GM21360 (cell line): ENCODE data around the gene SPOCK2.
"Not testable (repeated sequence)": the region's sequence is repeated elsewhere in the genome, so short reads cannot be mapped to it uniquely, and the experiment has no call there.

Experiments
- ATAC-seq: cut with Tn5 transposase; IDR thresholded peaks from one replicate; pipeline ENCODE4 v1.9.1; 2021; ENCODE audit warnings: mild to moderate bottlenecking, moderate library complexity; ENCODE audit not compliant: unreplicated experiment

SPOCK2 gene

DNA sequence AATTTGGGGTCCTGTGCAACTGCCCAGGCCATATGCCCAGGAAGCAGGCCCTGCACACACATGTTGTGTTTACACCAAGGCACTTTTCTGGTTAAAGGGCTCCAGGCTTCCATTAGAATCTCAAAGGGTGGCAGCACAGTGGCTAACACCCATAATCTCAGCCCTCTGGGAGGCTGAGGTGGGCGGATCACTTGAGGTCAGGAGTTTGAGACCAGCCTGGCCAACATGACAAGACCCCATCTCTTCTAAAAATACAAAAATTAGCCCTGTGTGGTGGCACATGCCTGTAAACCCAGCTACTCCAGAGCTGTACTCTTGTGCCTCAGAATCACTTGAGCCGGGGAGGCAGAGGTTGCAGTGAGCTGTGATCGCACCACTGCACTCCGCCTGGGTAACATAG, 53.6 kb downstream of the SPOCK2 start:
- ATAC-seq, result no peak

GRCh38 chr10:72034040-72034499, 54.3 kb downstream of the SPOCK2 start:
- ATAC-seq, result no peak

GRCh38 chr10:72032409-72033162, 55.8 kb downstream of the SPOCK2 start:
- not testable (repeated sequence) for ATAC-seq

- ATAC-seq, result no peak
Measured at GRCh38 chr10:72031706-72032105, 56.6 kb downstream of the SPOCK2 start.

- ATAC-seq, result no peak
Measured at GRCh38 chr10:72030762-72031543, 57.4 kb downstream of the SPOCK2 start.

DNA sequence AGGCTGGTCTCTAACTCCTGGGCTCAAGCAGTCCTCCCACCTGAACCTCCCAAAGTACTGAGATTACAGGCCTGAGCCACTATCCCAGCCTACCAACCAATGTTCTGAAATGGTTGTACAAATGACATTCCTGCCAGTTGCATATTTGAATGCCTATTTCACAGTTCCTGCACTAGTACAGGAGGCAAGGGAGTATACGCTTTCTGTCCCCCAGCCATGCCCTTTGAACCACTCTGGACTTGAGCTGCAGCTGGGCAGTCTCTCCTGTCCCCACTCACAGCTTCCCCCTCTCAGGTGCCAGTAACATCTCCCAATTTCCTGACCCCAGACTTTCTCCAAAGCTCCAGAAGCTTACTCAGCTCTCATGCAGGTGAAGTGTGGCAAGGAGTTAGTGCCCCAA, 58.9 kb downstream of the SPOCK2 start:
- no peak for ATAC-seq

DNA sequence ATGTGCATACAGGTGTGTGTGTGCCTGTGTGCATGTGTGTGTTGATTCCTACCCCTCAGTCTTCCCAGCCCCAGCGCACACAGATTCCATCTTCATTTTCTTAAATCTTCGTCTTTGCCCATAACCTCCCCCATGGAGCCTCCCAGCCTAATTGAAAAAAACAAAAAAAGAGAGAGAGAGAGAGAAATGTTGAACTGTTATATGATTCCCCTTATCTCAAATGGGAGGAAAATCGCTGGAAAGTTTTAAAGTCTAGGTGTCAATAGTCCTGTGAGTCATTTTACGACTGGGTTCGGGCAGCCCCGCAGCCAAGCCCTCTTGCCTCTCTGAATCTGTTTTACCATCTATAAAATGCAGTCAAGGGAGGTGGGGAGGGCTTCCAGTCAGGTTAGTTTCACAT, 60.9 kb downstream of the SPOCK2 start:
- ATAC-seq, result no peak

DNA sequence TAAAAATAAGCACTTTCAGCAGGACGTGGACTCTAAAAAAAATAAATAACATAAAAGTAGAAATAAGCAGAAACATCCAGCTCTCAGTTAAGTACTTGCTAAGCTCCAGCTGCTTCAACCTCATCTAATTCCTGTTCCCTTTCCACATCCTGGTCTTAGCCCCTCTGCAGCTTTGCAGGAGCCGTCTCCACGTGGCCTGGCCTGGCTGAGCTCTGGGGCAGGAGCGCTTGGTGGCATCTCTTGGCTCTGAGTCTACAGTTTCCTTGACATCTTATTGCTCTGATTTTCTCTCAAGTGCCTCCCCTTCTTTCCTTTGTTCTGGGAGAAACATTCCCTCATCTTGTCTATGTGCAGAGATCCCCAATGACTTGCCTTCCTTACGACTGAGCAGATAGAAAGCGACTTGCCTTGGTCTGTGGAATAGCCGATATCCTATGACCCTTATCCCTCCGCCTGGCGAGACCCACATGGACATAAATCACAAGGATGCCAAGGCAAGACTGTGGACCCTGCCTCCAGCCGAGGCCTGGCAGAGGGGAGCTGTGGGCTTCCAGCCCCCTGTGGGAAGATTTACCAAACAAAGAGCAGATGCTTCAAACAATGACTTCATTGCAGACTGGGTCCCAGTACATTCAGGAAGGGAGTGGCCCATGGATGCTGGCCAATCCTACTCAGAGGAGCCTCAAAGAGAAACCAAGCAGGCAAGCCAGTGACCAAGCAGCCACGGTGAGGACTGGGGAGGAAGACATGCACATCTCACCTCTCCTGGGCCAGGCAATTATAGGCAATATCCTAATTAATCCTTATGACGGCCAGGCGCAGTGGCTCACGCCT, 61.9 kb downstream of the SPOCK2 start:
- no peak for ATAC-seq

- ATAC-seq, result no peak
Measured at GRCh38 chr10:72025832-72026231, 62.5 kb downstream of the SPOCK2 start.

GRCh38 chr10:72025400-72025799, 63.0 kb downstream of the SPOCK2 start:
- ATAC-seq, result no peak

- no peak for ATAC-seq
Measured at GRCh38 chr10:72024596-72024995, 63.8 kb downstream of the SPOCK2 start.

DNA sequence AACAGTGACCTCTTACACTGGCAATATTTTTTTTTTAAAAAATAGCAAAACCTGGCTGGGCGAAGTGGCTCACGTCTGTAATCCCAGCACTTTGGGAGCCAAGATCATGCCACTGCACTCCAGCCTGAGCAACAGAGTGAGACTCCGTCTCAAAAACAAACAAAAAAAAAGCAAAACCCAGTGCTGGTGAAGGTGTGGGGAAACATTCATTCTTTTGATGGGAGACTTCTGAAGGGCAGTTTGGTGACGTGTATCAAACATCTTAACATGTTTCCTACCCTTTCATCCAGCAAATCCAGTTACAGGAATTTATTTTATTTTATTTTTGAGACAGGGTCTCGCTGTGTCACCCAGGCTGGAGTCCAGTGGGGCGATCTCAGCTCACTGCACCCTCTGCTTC, 66.1 kb downstream of the SPOCK2 start:
- no peak for ATAC-seq

DNA sequence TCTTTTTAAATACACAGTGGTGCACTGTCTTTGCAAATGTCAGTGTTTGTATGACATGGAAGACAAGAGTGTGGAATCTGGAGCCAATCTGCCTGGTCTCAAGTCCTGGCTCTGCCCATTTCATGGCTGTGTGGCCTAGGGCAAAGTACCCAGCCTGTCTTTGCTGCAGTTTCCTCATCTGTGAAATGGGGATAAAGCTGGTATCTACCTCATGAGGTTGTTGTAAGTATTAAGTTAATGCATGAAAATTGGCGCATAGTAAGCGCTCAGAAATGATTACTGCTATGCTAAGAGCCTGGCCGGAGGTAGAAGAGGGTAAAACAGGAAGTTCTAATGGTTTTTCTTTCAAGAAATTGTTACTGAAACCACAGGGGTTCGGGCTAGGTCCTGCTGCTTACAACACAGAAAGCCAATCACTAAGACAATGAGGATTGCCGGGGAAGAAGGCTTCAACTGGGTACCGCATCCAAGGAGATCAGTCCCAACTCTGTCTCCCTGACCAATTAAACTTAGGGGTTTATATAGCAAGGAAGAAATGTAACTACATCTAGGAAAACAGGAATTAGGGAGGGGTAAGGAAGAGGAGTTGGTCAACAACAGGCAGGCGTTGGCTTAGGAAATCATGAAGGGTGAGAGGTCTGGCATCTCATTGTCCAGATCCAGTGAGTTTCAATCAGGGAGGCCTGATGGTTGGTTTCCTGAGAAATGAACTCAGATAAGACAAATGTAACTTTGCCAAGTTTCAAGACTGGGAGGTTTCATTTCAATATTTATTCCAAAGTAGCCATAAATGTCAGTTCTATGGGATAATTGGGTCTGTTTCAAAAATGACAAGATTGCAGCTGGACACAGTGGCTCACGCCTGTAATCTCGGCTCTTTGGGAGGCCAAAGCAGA, 67.2 kb downstream of the SPOCK2 start:
- no peak for ATAC-seq

DNA sequence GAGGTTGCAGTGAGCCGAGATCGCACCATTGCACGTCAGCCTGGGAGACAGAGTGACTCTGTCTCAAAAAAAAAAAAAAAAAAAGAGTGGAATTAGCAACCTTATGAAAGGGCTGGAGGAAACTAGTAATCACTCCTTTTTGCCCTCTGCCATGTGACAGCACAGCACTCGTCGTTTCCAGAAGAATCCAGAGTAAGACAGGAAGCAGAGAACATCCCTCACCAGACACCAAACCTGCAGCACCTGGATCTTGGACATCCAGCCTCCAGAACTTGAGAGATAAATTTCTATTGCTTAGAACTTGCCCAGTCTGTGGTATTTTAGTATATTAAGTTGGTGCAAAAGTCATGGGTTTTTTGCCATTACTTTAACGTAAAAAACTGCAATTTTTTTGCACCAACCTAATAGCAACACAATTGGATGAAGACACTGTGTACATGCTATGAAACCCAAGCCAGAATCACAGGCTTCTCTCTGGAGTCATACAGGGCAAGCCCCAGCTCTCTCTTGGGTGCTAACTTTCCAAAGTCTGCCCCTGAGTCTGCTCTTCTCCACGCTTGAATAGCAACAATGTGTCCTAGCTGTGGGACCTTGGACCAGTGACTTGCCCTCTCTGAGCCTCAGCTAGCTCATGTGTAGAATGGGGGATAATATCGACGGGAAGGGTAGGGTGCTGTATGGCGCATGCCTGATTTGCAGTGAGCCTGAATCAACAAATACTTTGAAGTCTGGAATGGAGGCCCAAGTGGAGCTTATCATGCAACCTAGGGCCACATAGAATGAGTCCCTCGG, 69.1 kb downstream of the SPOCK2 start:
- ATAC-seq, result no peak

GRCh38 chr10:72016608-72017300, 71.6 kb downstream of the SPOCK2 start:
- no peak for ATAC-seq

- ATAC-seq, result no peak
Measured at GRCh38 chr10:72015841-72016240, 72.5 kb downstream of the SPOCK2 start.

DNA sequence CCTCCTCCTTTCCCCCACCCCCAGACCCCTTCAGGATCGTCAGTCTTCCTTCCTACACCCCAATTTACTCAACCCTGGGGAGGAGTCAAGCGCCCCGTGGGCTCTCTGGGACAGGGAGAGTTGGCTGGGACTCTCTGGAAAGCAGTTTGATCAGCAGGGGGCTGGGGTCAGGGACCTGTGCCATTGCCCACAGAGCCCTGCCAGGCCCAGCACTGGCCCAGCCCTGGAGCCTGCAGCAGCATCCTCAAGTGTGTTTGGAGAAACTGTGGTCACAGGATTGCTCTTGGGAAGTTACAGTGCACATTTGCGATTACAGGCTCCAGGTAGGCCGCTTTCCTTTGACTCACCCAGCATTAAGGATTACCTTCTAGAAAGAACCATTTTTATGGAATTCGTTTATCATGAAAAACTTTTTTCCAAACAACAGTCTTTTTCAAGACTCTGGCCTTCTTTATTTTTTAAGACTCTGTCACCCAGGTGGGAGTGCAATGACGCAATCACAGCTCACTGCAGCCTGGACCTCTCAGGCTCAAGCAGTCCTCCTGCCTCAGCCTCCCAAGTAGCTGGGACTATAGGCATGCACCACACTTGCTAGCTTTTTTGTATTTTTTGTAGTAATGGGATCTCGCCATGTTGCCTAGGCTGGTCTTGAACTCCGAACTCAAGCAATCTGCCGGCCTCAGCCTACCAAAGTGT, 73.4 kb downstream of the SPOCK2 start:
- no peak for ATAC-seq

- no peak for ATAC-seq
Measured at GRCh38 chr10:72014197-72014596, 74.2 kb downstream of the SPOCK2 start.
